HCT116 (cell line): ENCODE results near the gene RNU6-7. TPM values are rescaled to one million over a fixed set of nuclear protein-coding genes. Genes with fewer than 3 reads are reported as not detected.

Experiments
- ATAC-seq: fragments of 200-7000 bp; cut with Tn5 transposase; 2 replicates; pipeline ENCODE4 v1.9.1; 2020; ENCODE audit warnings: mild to moderate bottlenecking, moderate library complexity
- BruUV-seq: library from RNA; stranded (reverse); fragments of 400-500 nt; replicated peaks from 2 replicates; lab custom pipeline; 2021; lab: Mats Ljungman, UMichigan
- CTCF ChIA-PET: fragments of 300-600 bp; sonication (Branson Sonifier 250); formaldehyde crosslinking; loops from one replicate; lab custom pipeline; 2021; ENCODE audit warnings: antibody characterized with exemption; lab: Charles Lee
- POLR2A ChIA-PET: fragments of 300-600, 350-600 bp; sonication (Branson Sonifier 250); formaldehyde crosslinking; loops from one replicate; lab custom pipeline; 2021; ENCODE audit warnings: antibody characterized with exemption; lab: Charles Lee
- RAD21 ChIA-PET, 2 experiments: fragments of 300-600 bp; sonication (Branson Sonifier 250); formaldehyde crosslinking; loops; one replicate each; lab custom pipeline; 2023; ENCODE audit warnings: low total read pairs in 2 of 2; ENCODE audit not compliant: uncharacterized antibody in 2 of 2, unreplicated experiment in 2 of 2, low non-redundant PET in 1 of 2; lab: Charles Lee
- DNase-seq: peaks from one replicate; pipeline ENCODE4 v3.0.0-alpha.2; 2010; ENCODE audit warnings: low read depth, low spot score
- H2AFZ ChIP-seq: fragments of 200-600 bp; shearing (Covaris generic), sonication (generic); 2 replicates; pipeline ENCODE4 v1.6.1; 2017; ENCODE audit warnings: low read depth, mixed run types, mixed read lengths, antibody characterized with exemption, low read length; ENCODE audit not compliant: poor library complexity, severe bottlenecking
- H3K27ac ChIP-seq: 2 replicates; pipeline ENCODE4 v1.5.1; 2012; ENCODE audit warnings: low read depth, low read length
- H3K27me3 ChIP-seq: fragments of 200-600 bp; sonication (generic); 2 replicates; pipeline ENCODE4 v1.6.1; 2016; ENCODE audit warnings: mixed run types, low read length, mixed read lengths; ENCODE audit not compliant: insufficient read depth
- H3K36me3 ChIP-seq, 2 experiments: fragments of 200-500 bp in 1 of 2; fragments of 200-600 bp in 1 of 2; sonication (Bioruptor generic) in 1 of 2; sonication (generic) in 1 of 2; 2 replicates each; pipeline versions ENCODE4 v1.5.1 to v1.6.1; 2014 to 2016; ENCODE audit warnings: low read length in 2 of 2, inconsistent platforms in 1 of 2, mixed read lengths in 1 of 2, mixed run types in 1 of 2; ENCODE audit not compliant: insufficient read depth in 2 of 2, control insufficient read depth in 1 of 2
- H3K4me1 ChIP-seq, 2 experiments: fragments of 200-600 bp in 1 of 2; sonication (generic) in 1 of 2; 2 replicates each; pipeline versions ENCODE4 v1.5.1 to v1.6.1; 2012 to 2017; ENCODE audit warnings: low read length in 2 of 2, inconsistent platforms in 1 of 2, mild to moderate bottlenecking in 1 of 2, mixed read lengths in 1 of 2, mixed run types in 1 of 2, moderate library complexity in 1 of 2; ENCODE audit not compliant: insufficient read depth in 2 of 2, control insufficient read depth in 1 of 2
- H3K4me2 ChIP-seq: fragments of 200-600 bp; sonication (generic); 2 replicates; pipeline ENCODE4 v1.6.1; 2017; ENCODE audit warnings: mixed run types, low read length, mixed read lengths
- H3K4me3 ChIP-seq, 2 experiments: fragments of 200-600 bp in 1 of 2; sonication (generic) in 1 of 2; replicated peaks in 1 of 2; 2 replicates each; pipeline ENCODE4 v1.5.1; 2011 to 2016; ENCODE audit warnings: low read length in 2 of 2, control low read depth in 1 of 2, low read depth in 1 of 2, mild to moderate bottlenecking in 1 of 2, mixed read lengths in 1 of 2, mixed run types in 1 of 2
- H3K79me2 ChIP-seq: fragments of 200-600 bp; sonication (generic); 2 replicates; pipeline ENCODE4 v1.6.1; 2017; ENCODE audit warnings: mild to moderate bottlenecking, mixed run types, low read length, moderate library complexity, mixed read lengths; ENCODE audit not compliant: insufficient read depth
- H3K9ac ChIP-seq: fragments of 200-600 bp; sonication (generic); 2 replicates; pipeline ENCODE4 v1.6.1; 2016; ENCODE audit warnings: low read length, mixed read lengths
- H3K9me2 ChIP-seq: fragments of 200-600 bp; sonication (generic), shearing (Covaris generic); 2 replicates; pipeline ENCODE4 v1.6.1; 2017; ENCODE audit warnings: mixed run types, mild to moderate bottlenecking, moderate library complexity; ENCODE audit not compliant: insufficient read depth
- H3K9me3 ChIP-seq, 2 experiments: fragments of 200-500 bp in 1 of 2; fragments of 200-600 bp in 1 of 2; sonication (Bioruptor generic) in 1 of 2; sonication (generic) in 1 of 2; 2 replicates each; pipeline ENCODE4 v1.6.1; 2014 to 2017; ENCODE audit warnings: low read length in 2 of 2, mixed read lengths in 2 of 2, inconsistent platforms in 1 of 2, low read depth in 1 of 2, mild to moderate bottlenecking in 1 of 2, mixed run types in 1 of 2, moderate library complexity in 1 of 2; ENCODE audit not compliant: control insufficient read depth in 1 of 2, insufficient read depth in 1 of 2
- H4K20me1 ChIP-seq: fragments of 200-600 bp; sonication (generic), shearing (Covaris generic); 2 replicates; pipeline ENCODE4 v1.6.1; 2017; ENCODE audit warnings: mixed run types, mild to moderate bottlenecking, moderate library complexity; ENCODE audit not compliant: insufficient read depth
- ATF3 ChIP-seq: IDR thresholded peaks from 2 replicates; pipeline ENCODE4 v1.6.1; 2012
- CBX3 ChIP-seq: IDR thresholded peaks from 2 replicates; pipeline ENCODE4 v1.6.1; 2012; ENCODE audit warnings: low read depth
- CEBPB ChIP-seq: IDR thresholded peaks from 2 replicates; pipeline ENCODE4 v1.6.1; 2012; ENCODE audit warnings: low read depth
- EGR1 ChIP-seq: IDR thresholded peaks from 2 replicates; pipeline ENCODE4 v1.6.1; 2012; ENCODE audit warnings: low read depth
- EZH2 ChIP-seq: fragments of 200-600 bp; sonication (generic); IDR thresholded peaks from 2 replicates; pipeline ENCODE4 v1.6.1; 2017; ENCODE audit warnings: antibody characterized with exemption, mixed run types
- EZH2phosphoT487 ChIP-seq: fragments of 200-600 bp; IDR thresholded peaks from 2 replicates; pipeline ENCODE4 v1.6.1; 2018; ENCODE audit warnings: antibody characterized with exemption, borderline replicate concordance
- FOSL1 ChIP-seq: IDR thresholded peaks from 2 replicates; pipeline ENCODE4 v1.6.1; 2012; ENCODE audit warnings: low read depth
- JUND ChIP-seq: IDR thresholded peaks from 2 replicates; pipeline ENCODE4 v1.6.1; 2012
- MAX ChIP-seq: IDR thresholded peaks from 2 replicates; pipeline ENCODE4 v1.6.1; 2012
- POLR2A ChIP-seq: IDR thresholded peaks from 2 replicates; pipeline ENCODE4 v1.7.0; 2011; ENCODE audit warnings: borderline replicate concordance; ENCODE audit not compliant: insufficient read depth, insufficient read length; ENCODE audit errors: extremely low read depth
- RAD21 ChIP-seq: IDR thresholded peaks from 2 replicates; pipeline ENCODE4 v1.6.1; 2012; ENCODE audit warnings: low read depth, mild to moderate bottlenecking
- SIN3A ChIP-seq: IDR thresholded peaks from 2 replicates; pipeline ENCODE4 v1.6.1; 2012; ENCODE audit warnings: low read depth
- SP1 ChIP-seq: IDR thresholded peaks from 2 replicates; pipeline ENCODE4 v1.6.1; 2012; ENCODE audit warnings: low read depth
- TCF7L2 ChIP-seq: IDR thresholded peaks from 2 replicates; pipeline ENCODE4 v1.7.0; 2011; ENCODE audit warnings: borderline replicate concordance, inconsistent platforms; ENCODE audit not compliant: insufficient read depth, insufficient read length; ENCODE audit errors: extremely low read depth
- YY1 ChIP-seq: IDR thresholded peaks from 2 replicates; pipeline ENCODE4 v1.6.1; 2011; ENCODE audit warnings: low read length, low read depth, moderate library complexity, mild to moderate bottlenecking; ENCODE audit not compliant: insufficient replicate concordance; ENCODE audit errors: extremely low read depth
- ZBTB33 ChIP-seq: IDR thresholded peaks from 2 replicates; pipeline ENCODE4 v1.6.1; 2011; ENCODE audit warnings: mild to moderate bottlenecking, low read length, moderate library complexity; ENCODE audit not compliant: insufficient replicate concordance; ENCODE audit errors: extremely low read depth
- intact Hi-C: fragments of 100-400 bp; cut with micrococcal nuclease; formaldehyde crosslinking; loops from 2 replicates; pipeline ENCODE4 v1.10.0; 2022
- total RNA-seq: library from RNA; stranded (reverse); gene quantifications from one replicate; pipeline ENCODE4 v1.2.1, GENCODE V29; 2021; ENCODE audit not compliant: unreplicated experiment
- TF ChIP-seq, protein P1 (sequence below): IDR thresholded peaks from 2 replicates; pipeline ENCODE4 v1.6.1; 2012; ENCODE audit warnings: low read depth
- TF ChIP-seq, protein P2 (sequence below), 3 experiments: fragments of 200-600 bp in 1 of 3; sonication (generic) in 1 of 3; IDR thresholded peaks in 2 of 3; conservative IDR thresholded peaks in 1 of 3; 2 replicates each; pipeline ENCODE4 v1.5.1; 2012 to 2017; ENCODE audit warnings: low read depth in 2 of 3, low read length in 2 of 3, antibody characterized with exemption in 1 of 3, borderline replicate concordance in 1 of 3, control low read depth in 1 of 3, mild to moderate bottlenecking in 1 of 3, mixed read lengths in 1 of 3, mixed run types in 1 of 3, moderate library complexity in 1 of 3; ENCODE audit not compliant: insufficient read depth in 1 of 3

The RNU6-7 gene
- total RNA-seq, 1 experiment from 2014 or later = not detected

DNA sequence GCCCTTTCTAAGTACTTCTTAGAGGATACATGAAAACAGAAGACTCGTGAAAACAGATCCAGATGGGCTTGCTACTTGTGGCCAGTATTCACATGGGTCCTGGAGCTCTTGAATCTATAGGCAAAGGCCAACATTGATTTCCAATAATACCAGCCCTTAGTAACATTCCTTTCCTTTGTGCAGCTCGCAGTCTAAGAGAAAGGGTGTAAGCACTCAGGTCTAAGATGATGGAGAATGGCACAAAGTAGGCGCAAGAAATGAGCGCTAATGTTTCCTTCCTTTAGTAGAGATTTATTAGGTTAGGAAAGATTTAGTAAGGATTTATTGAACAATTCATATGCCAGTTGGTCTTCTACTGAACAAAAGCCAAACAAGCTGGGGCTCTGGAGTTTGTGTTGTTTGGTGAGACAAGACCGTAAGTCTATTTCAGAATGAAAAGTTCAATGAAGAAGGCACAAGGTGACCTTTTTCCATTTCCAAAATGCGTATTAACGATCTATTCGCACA lies 699 bp downstream of the RNU6-7 start:
- POLR2A ChIA-PET = interaction anchor here (2.0 kb wide), 1 partner anchor 125 kb away, joined by 7 read pairs; the partner anchor contains the start of gene ARHGAP5
- no peak for DNase-seq
- RAD21 ChIA-PET = no interaction called here
- peak overlapping the region; percentile 21; the same call in 1 of the 2 replicates for H3K27ac ChIP-seq
- H3K27me3 ChIP-seq = no peaks in the 10 kb centered on the region
- H3K9me3 ChIP-seq = no peaks in the 10 kb centered on the region
- H3K9ac ChIP-seq = peak overlapping the region; percentile 20; the same call in 1 of the 2 replicates
- CTCF ChIA-PET = no interaction called here
- no peaks in the 10 kb centered on the region for H3K36me3 ChIP-seq
- H4K20me1 ChIP-seq = no peaks in the 10 kb centered on the region
- ATAC-seq = no peak; the same call in 1 of the 2 replicates
- H2AFZ ChIP-seq = peak overlapping the region; percentile 60
- intact Hi-C loops = loop anchor here (2.0 kb wide), 1 partner anchor 126 kb away; the partner anchor contains the start of gene ARHGAP5
- H3K4me3 ChIP-seq = 0 out of 4 replicates have a peak overlapping the region, but pooled peaks of 1 of the 2 experiments have one; percentile 1
- peak overlapping the region; percentile 78 for H3K4me2 ChIP-seq
- no TSS peak for BruUV-seq
- H3K9me2 ChIP-seq = no peaks in the 10 kb centered on the region; the same call in 1 of the 2 replicates
- H3K4me1 ChIP-seq = peaks cover 25 to 49% of the 10 kb centered on the region in 2 experiments
- TF ChIP-seq EZH2phosphoT487 (no peak), RAD21 (no peak), POLR2A (no peak), ATF3 (no peak), CBX3 (no peak), ZBTB33 (no peak), EZH2 (no peak), CEBPB (no peak), TCF7L2 (no peak), FOSL1 (no peak), MAX (no peak), JUND (no peak), YY1 (no peak), SIN3A (no peak), EGR1 (no peak), SP1 (no peak)
- TF ChIP-seq, protein P1, sequence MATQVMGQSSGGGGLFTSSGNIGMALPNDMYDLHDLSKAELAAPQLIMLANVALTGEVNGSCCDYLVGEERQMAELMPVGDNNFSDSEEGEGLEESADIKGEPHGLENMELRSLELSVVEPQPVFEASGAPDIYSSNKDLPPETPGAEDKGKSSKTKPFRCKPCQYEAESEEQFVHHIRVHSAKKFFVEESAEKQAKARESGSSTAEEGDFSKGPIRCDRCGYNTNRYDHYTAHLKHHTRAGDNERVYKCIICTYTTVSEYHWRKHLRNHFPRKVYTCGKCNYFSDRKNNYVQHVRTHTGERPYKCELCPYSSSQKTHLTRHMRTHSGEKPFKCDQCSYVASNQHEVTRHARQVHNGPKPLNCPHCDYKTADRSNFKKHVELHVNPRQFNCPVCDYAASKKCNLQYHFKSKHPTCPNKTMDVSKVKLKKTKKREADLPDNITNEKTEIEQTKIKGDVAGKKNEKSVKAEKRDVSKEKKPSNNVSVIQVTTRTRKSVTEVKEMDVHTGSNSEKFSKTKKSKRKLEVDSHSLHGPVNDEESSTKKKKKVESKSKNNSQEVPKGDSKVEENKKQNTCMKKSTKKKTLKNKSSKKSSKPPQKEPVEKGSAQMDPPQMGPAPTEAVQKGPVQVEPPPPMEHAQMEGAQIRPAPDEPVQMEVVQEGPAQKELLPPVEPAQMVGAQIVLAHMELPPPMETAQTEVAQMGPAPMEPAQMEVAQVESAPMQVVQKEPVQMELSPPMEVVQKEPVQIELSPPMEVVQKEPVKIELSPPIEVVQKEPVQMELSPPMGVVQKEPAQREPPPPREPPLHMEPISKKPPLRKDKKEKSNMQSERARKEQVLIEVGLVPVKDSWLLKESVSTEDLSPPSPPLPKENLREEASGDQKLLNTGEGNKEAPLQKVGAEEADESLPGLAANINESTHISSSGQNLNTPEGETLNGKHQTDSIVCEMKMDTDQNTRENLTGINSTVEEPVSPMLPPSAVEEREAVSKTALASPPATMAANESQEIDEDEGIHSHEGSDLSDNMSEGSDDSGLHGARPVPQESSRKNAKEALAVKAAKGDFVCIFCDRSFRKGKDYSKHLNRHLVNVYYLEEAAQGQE = no peak
- TF ChIP-seq, protein P2, sequence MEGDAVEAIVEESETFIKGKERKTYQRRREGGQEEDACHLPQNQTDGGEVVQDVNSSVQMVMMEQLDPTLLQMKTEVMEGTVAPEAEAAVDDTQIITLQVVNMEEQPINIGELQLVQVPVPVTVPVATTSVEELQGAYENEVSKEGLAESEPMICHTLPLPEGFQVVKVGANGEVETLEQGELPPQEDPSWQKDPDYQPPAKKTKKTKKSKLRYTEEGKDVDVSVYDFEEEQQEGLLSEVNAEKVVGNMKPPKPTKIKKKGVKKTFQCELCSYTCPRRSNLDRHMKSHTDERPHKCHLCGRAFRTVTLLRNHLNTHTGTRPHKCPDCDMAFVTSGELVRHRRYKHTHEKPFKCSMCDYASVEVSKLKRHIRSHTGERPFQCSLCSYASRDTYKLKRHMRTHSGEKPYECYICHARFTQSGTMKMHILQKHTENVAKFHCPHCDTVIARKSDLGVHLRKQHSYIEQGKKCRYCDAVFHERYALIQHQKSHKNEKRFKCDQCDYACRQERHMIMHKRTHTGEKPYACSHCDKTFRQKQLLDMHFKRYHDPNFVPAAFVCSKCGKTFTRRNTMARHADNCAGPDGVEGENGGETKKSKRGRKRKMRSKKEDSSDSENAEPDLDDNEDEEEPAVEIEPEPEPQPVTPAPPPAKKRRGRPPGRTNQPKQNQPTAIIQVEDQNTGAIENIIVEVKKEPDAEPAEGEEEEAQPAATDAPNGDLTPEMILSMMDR (IDR thresholded peaks at IDR 0.05 in 2 of 3, conservative IDR thresholded peaks at IDR 0.05 in 1 of 3; ENCODE audit: borderline replicate concordance in 1 of 3, insufficient read depth in 1 of 3, low read depth in 2 of 3, low read length in 2 of 3) = no peak
- H3K79me2 ChIP-seq = no peaks in the 10 kb centered on the region
